Omental fat pad (tissue), 4 donors: ENCODE measurements around the gene PCBP4. TPM values are rescaled to one million over a fixed set of nuclear protein-coding genes. Genes with fewer than 3 reads are reported as not detected.

ENCODE experiments used
- ATAC-seq: fragments of 150-250 bp; one replicate; pipeline ENCODE4 v1.9.1; 2016; ENCODE audit warnings: mild to moderate bottlenecking, moderate library complexity; ENCODE audit not compliant: low FRiP score
- DNase-seq: peaks from one replicate; pipeline ENCODE4 v3.0.0-alpha.2; 2019; ENCODE audit warnings: low spot score
- total RNA-seq, 4 donors: library from RNA; depleted of rRNA; stranded (reverse); fragments of >200 nt; gene quantifications; one replicate each; pipeline ENCODE4 v1.1.0, GENCODE V29; 2016
- TF ChIP-seq, protein P1 (sequence below), 3 donors: fragments of 450-650 bp; IDR thresholded peaks; one replicate each; pipeline ENCODE4 v1.5.1; 2016 to 2017; ENCODE audit warnings: antibody characterized with exemption in 3 of 3, mild to moderate bottlenecking in 3 of 3, moderate library complexity in 2 of 3

PCBP4 gene
- total RNA-seq, 4 donors from 2014 or later: 21.4 to 84.0 (median 23.4) TPM

GRCh38 chr3:51978143-51978502, 10.9 kb upstream of the PCBP4 start:
- ATAC-seq: no peak
- no peak for DNase-seq
- TF ChIP-seq, protein P1, sequence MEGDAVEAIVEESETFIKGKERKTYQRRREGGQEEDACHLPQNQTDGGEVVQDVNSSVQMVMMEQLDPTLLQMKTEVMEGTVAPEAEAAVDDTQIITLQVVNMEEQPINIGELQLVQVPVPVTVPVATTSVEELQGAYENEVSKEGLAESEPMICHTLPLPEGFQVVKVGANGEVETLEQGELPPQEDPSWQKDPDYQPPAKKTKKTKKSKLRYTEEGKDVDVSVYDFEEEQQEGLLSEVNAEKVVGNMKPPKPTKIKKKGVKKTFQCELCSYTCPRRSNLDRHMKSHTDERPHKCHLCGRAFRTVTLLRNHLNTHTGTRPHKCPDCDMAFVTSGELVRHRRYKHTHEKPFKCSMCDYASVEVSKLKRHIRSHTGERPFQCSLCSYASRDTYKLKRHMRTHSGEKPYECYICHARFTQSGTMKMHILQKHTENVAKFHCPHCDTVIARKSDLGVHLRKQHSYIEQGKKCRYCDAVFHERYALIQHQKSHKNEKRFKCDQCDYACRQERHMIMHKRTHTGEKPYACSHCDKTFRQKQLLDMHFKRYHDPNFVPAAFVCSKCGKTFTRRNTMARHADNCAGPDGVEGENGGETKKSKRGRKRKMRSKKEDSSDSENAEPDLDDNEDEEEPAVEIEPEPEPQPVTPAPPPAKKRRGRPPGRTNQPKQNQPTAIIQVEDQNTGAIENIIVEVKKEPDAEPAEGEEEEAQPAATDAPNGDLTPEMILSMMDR (IDR thresholded peaks at IDR 0.05): no peak

DNA sequence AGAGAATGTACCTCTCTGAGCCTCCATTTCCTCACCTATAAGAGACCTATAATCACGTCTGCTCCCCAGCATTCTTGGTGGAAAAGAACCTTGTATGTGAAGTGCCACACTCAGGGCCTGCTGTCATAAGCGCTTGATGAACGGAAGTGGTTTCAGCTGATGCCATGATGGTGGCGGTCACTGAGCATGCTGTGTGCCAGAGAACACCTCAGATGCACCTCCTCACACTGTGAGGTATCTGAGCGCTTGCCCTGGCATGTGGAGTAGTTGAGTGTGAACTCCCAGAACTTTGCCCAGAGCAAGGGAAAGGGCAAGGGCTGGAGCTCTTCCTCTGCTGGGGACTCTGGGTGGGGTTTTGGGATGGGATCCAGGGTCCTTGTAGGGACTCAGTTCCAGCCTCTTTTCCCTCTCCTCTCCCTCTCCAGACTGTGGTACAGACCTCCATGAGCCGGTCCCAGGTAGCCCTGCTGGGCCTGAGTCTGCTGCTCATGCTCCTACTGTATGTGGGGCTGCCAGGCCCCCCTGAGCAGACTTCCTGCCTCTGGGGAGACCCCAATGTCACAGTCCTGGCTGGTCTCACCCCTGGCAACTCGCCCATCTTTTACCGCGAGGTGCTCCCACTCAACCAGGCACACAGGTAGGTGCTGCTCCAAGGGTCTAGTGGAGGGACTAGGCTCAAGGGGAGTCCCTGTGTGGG, 10.3 kb upstream of the PCBP4 start:
- TF ChIP-seq, protein P1 (IDR thresholded peaks at IDR 0.05): no peak
- ATAC-seq (no peak), DNase-seq (no peak)

DNA sequence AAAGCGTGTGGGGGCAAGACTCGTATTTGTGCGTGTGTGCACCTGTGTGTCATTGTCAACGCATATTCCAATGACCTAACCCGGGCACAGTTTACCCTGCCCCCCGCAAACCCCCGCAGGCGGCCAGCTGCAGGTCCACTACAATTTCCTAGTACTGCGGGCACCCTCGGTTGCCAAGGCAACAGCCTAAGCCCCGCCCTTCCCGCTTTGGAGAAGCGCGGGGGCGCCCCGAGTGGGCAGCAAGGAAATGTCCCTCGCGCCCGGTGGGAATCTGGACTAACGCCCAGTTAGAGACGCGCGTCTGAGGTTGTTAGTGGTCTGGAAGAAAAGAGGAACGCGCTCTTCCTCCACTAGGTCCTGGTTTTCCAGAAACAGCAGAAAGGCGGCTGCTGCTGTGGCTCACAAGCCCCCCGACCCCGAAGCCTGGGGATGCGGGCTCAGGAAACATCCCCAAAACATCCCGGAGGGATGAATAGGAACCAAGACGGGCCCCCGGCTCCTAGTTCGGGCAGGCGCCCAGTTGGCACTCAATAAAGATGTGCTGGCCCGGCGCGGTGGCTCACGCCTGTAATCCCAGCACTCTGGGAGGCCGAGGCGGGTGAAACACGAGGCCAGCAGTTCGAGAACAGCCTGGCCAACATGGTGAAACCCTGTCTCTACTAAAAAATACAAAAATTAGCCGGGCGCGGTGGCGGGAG, 8.7 kb upstream of the PCBP4 start:
- TF ChIP-seq, protein P1 (IDR thresholded peaks at IDR 0.05): no peak
- peak; percentile 72 for DNase-seq
- no peak for ATAC-seq

DNA sequence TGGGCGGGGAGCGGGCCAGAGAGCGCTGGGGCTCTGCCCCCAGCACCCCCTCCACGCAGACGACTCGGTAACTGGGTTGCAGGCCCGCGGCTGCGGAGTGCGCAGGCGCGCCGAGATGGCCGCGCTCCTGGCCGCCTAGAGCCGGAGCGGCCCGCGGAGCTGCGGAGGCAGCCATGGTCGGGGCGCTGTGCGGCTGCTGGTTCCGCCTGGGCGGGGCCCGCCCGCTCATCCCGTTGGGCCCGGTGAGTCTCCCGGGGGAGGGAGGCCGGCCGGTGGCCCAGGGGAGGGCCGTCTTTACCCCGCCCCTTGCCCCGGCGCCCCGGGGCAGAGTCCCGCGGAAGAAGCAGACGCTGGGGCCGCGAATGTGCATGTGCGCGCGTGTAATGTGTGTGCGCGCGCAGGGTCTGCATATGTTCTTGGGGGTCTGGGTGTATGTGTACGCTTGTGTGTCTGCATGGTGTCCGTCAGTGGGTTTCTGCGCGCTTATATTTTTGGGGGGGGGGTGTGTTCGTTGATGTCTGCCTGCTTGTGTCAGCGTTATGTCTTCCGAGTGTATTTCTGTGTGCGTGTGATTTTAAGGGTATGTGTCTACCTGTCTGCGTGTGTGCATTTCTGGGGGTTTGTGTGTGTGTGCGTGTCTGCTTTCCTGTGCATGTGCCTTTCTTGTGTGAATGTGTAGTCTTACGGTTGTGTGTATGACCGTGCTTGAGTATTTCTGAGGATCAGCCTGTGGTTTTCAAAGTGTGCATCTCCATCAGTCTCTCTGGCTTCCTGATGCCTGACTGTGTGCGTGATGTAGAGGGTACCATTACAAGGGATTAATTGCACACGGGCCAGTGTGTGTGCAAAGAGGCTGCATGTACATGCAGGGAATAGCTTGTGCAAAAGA, 8.0 kb upstream of the PCBP4 start, which contains the start of gene ABHD14A:
ABHD14A (plus strand) TSS at position 102 of the 889 bp plus-strand sequence; CDS start at position 174, 72 bp downstream.
- TF ChIP-seq, protein P1 (IDR thresholded peaks at IDR 0.05): no peak
- peak; percentile 76 for ATAC-seq
- no peak for DNase-seq

- no peak for DNase-seq
- ATAC-seq: peak; percentile 17
These were observed 7.2 kb upstream of the PCBP4 start for GRCh38 chr3:51974277-51974962.

DNA sequence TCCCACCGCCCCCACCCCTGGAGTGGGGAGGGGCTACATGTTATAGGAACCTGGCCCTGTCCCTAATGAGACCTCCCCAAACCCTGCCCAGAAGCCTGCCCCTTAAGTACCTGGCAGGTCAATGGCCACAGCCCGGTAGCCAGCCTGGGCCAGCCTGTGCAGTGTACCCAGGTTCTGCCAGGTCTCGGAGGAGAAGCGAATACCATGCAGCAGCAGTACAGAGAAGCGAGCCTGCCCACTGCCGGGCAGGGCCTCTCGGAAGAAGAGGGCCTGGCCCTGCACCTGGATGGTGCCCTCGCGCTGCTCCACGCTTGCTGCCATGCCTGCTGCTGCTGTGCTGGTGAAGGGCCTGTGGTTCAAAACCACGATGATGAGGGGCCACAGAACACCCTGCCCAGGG, 4.1 kb upstream of the PCBP4 start:
- TF ChIP-seq, protein P1 (IDR thresholded peaks at IDR 0.05): no peak
- no peak for DNase-seq
- no peak for ATAC-seq

More at GRCh38 chr3:51974277-51974962, 7.2 kb upstream of the PCBP4 start:
- TF ChIP-seq, protein P1 (IDR thresholded peaks at IDR 0.05): no peak
